Fibroblast of the aortic adventitia (primary cell): ENCODE data around the gene RPS6KA1. TPM values are rescaled to one million over a fixed set of nuclear protein-coding genes. Genes with fewer than 3 reads are reported as not detected.
"Not testable (repeated sequence)": the region's sequence is repeated elsewhere in the genome, so short reads cannot be mapped to it uniquely, and the experiment has no call there.

ENCODE experiments used
- DNase-seq: peaks from one replicate; pipeline ENCODE4 v3.0.0-alpha.2; 2010; ENCODE audit warnings: low read depth
- H3K4me3 ChIP-seq: 2 replicates; pipeline ENCODE4 v1.5.1; 2011; ENCODE audit warnings: low read depth, mild to moderate bottlenecking, control low read depth, low read length, moderate library complexity
- CTCF ChIP-seq: IDR thresholded peaks from 2 replicates; pipeline ENCODE4 v1.5.1; 2011; ENCODE audit warnings: mild to moderate bottlenecking, low read length, control low read depth, inconsistent platforms; ENCODE audit not compliant: insufficient read depth
- total RNA-seq: library from RNA; depleted of rRNA; stranded (reverse); fragments of >200 nt; gene quantifications from 2 replicates; pipeline ENCODE4 v1.2.3, GENCODE V29; 2012; ENCODE audit warnings: low replicate concordance

The RPS6KA1 gene
- total RNA-seq, 1 donor: 1.3 TPM

GRCh38 chr1:26496861-26497260 lies 32.7 kb upstream of the RPS6KA1 start:
- DNase-seq: peak; percentile 45
- no peak for TF ChIP-seq CTCF
- no peak overlapping the region for H3K4me3 ChIP-seq

- TF ChIP-seq CTCF: no peak
- no peak for DNase-seq
- no peak overlapping the region for H3K4me3 ChIP-seq
These were observed 30.7 kb upstream of the RPS6KA1 start for GRCh38 chr1:26498894-26499293.

GRCh38 chr1:26500488-26501175 lies 28.9 kb upstream of the RPS6KA1 start:
- TF ChIP-seq CTCF: no peak
- peak; percentile 63 for DNase-seq

GRCh38 chr1:26510711-26511110 lies 18.9 kb upstream of the RPS6KA1 start:
- not testable (repeated sequence) for H3K4me3 ChIP-seq, DNase-seq

More at GRCh38 chr1:26500488-26501175, 28.9 kb upstream of the RPS6KA1 start:
- peak overlapping the region; percentile 78 for H3K4me3 ChIP-seq

GRCh38 chr1:26515836-26516235 lies 13.7 kb upstream of the RPS6KA1 start:
- H3K4me3 ChIP-seq, DNase-seq: not testable (repeated sequence)

- TF ChIP-seq CTCF: no peak
- no peak overlapping the region for H3K4me3 ChIP-seq
- DNase-seq: no peak
These were observed 12.4 kb upstream of the RPS6KA1 start for GRCh38 chr1:26516987-26517765.

- H3K4me3 ChIP-seq: no peak overlapping the region
- TF ChIP-seq CTCF: no peak
- no peak for DNase-seq
These were observed 11.9 kb upstream of the RPS6KA1 start for GRCh38 chr1:26517766-26518049.

GRCh38 chr1:26518355-26518754 lies 11.2 kb upstream of the RPS6KA1 start:
- H3K4me3 ChIP-seq: no peak overlapping the region
- no peak for DNase-seq
- TF ChIP-seq CTCF: no peak
